Hepatocyte (in vitro differentiated cells): ENCODE data around the gene DUS2.

ENCODE experiments used
- EZH2phosphoT487 ChIP-seq: fragments of 200-600 bp; sonication (generic); IDR thresholded peaks from one replicate; pipeline ENCODE4 v1.6.1; 2018; ENCODE audit warnings: antibody characterized with exemption, mild to moderate bottlenecking, low read depth, moderate library complexity; ENCODE audit not compliant: unreplicated experiment, severe bottlenecking
- TF ChIP-seq, protein P1 (sequence below): fragments of 200-600 bp; sonication (generic); IDR thresholded peaks from 2 replicates; pipeline ENCODE4 v1.5.1; 2016; ENCODE audit warnings: antibody characterized with exemption, mild to moderate bottlenecking; ENCODE audit not compliant: poor library complexity

DNA sequence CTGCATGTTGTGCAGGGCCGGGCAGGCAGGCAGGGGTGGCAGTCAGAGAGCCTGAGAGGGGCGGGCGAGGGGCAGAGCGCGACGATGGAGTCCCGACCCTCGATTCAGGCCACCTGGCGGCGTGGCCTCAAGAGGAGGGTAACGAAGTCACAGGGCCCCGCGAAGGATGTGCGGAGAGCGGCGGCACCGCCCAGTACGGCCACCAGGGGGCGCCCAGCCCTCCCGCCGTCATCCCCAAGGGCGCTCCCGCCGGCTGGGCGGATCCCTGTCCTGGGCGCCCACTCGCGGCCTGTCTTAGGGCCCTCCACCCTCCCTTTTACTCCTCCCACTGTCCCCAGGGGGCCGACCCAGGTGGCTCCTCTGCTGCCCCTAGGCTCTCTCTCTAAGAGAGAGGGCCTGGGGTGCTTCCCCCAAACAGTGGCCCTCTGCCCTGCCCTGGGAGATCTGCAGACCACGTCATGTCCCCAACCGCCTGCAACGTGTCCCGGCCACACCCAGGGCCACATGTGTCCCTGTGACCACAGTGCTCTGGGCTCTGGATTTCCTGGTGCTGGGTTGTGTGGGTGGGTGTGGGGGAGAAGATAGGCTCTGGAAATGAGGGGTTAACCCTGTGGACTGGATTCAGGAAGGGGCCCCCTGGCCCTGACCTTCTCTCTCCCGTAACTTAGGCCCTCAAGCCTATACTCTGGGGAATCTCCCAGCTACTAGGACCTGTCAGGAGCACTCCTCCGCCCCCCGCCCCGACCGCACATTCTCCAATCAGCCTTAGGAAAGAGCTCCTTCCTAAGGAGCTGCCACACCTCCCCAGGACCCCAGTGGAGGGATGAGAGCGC is 29.7 kb upstream of the DUS2 start:
- TF ChIP-seq, protein P1, sequence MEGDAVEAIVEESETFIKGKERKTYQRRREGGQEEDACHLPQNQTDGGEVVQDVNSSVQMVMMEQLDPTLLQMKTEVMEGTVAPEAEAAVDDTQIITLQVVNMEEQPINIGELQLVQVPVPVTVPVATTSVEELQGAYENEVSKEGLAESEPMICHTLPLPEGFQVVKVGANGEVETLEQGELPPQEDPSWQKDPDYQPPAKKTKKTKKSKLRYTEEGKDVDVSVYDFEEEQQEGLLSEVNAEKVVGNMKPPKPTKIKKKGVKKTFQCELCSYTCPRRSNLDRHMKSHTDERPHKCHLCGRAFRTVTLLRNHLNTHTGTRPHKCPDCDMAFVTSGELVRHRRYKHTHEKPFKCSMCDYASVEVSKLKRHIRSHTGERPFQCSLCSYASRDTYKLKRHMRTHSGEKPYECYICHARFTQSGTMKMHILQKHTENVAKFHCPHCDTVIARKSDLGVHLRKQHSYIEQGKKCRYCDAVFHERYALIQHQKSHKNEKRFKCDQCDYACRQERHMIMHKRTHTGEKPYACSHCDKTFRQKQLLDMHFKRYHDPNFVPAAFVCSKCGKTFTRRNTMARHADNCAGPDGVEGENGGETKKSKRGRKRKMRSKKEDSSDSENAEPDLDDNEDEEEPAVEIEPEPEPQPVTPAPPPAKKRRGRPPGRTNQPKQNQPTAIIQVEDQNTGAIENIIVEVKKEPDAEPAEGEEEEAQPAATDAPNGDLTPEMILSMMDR: peak; percentile 96
- TF ChIP-seq EZH2phosphoT487: no peak
